HepG2 (cell line): ENCODE data around the gene DCAF12L1. TPM values are rescaled to one million over a fixed set of nuclear protein-coding genes. Genes with fewer than 3 reads are reported as not detected.

ENCODE experiments used
- ATAC-seq: fragments of 200-7000 bp; cut with Tn5 transposase; 3 replicates; pipeline ENCODE4 v1.9.1; 2020; ENCODE audit warnings: mild to moderate bottlenecking, moderate library complexity
- Bru-seq: library from RNA; stranded (reverse); fragments of 400-500 nt; gene quantifications from one replicate; lab custom pipeline; 2021; lab: Mats Ljungman, UMichigan
- BruChase-seq, 2 experiments: library from RNA; stranded (reverse); fragments of 400-500 nt; gene quantifications; one replicate each; lab custom pipeline; 2021; lab: Mats Ljungman, UMichigan
- BruUV-seq: library from RNA; stranded (reverse); fragments of 400-500 nt; replicated peaks from 2 replicates; lab custom pipeline; 2021; lab: Mats Ljungman, UMichigan
- CTCF ChIA-PET: fragments of 300-600 bp; formaldehyde crosslinking; extraction: SDS; loops from one replicate; lab custom pipeline; 2021; ENCODE audit warnings: low total read pairs, inconsistent platforms, low intra/inter-chr PET ratio; lab: Yijun Ruan, JAX
- POLR2A ChIA-PET: fragments of 350-600 bp; sonication (Branson Sonifier 250); formaldehyde crosslinking; loops from one replicate; lab custom pipeline; 2020; ENCODE audit warnings: antibody characterized with exemption, inconsistent platforms; lab: Yijun Ruan, JAX
- DNase-seq: peaks from one replicate; pipeline ENCODE4 v3.0.0-alpha.2; 2015; ENCODE audit warnings: low spot score
- FAIRE-seq: peaks from 3 replicates; lab custom pipeline; 2011; peaks lifted over from hg19 to GRCh38; lab: Jason Lieb, UNC
- H2AFZ ChIP-seq: one replicate; pipeline ENCODE4 v1.6.1; 2011; ENCODE audit warnings: low read length, inconsistent platforms
- H3K27ac ChIP-seq: fragments of 300-600 bp; 3 replicates; pipeline ENCODE4 v1.8.0; 2011; ENCODE audit warnings: mixed run types, mild to moderate bottlenecking, mixed read lengths, low read length, inconsistent platforms; ENCODE audit not compliant: insufficient read depth; ENCODE audit errors: extremely low read length
- H3K27me3 ChIP-seq, 2 experiments: fragments of 200-600 bp in 1 of 2; 2 replicates in 1 of 2; 3 replicates in 1 of 2; pipeline versions ENCODE4 v1.6.0 to v1.8.0; 2011; ENCODE audit warnings: low read length in 2 of 2, mild to moderate bottlenecking in 2 of 2, moderate library complexity in 2 of 2, inconsistent platforms in 1 of 2; ENCODE audit not compliant: insufficient read depth in 2 of 2, control insufficient read depth in 1 of 2
- H3K36me3 ChIP-seq, 2 experiments: fragments of 200-600 bp in 1 of 2; replicated peaks in 1 of 2; 2 replicates in 1 of 2; 3 replicates in 1 of 2; pipeline versions ENCODE4 v1.5.1 to v1.8.0; 2011; ENCODE audit warnings: low read length in 2 of 2, inconsistent platforms in 1 of 2; ENCODE audit not compliant: insufficient read depth in 2 of 2, control insufficient read depth in 1 of 2
- H3K4me1 ChIP-seq: 2 replicates; pipeline ENCODE4 v1.5.1; 2012; ENCODE audit warnings: low read length, inconsistent platforms; ENCODE audit not compliant: insufficient read depth
- H3K4me2 ChIP-seq: 2 replicates; pipeline ENCODE4 v1.6.0; 2011; ENCODE audit warnings: low read depth, low read length, inconsistent platforms
- H3K4me3 ChIP-seq, 3 experiments: fragments of 200-600 bp in 1 of 3; sonication (generic), shearing (Covaris generic) in 1 of 3; replicated peaks in 1 of 3; 2 replicates each; pipeline ENCODE4 v1.5.1; 2011 to 2016; ENCODE audit warnings: low read length in 3 of 3, inconsistent platforms in 2 of 3, low read depth in 2 of 3, mild to moderate bottlenecking in 2 of 3, control low read depth in 1 of 3, mixed read lengths in 1 of 3; ENCODE audit not compliant: insufficient read depth in 1 of 3
- H3K79me2 ChIP-seq: one replicate; pipeline ENCODE4 v1.6.1; 2011; ENCODE audit warnings: low read length, inconsistent platforms; ENCODE audit not compliant: insufficient read depth
- H3K9ac ChIP-seq: 2 replicates; pipeline ENCODE4 v1.6.0; 2011; ENCODE audit warnings: mild to moderate bottlenecking, low read depth, low read length, inconsistent platforms; ENCODE audit not compliant: insufficient read depth
- H3K9me3 ChIP-seq: 2 replicates; pipeline ENCODE4 v1.5.1; 2012; ENCODE audit warnings: mild to moderate bottlenecking, low read length
- H4K20me1 ChIP-seq: 2 replicates; pipeline ENCODE4 v1.6.0; 2011; ENCODE audit warnings: inconsistent platforms, mild to moderate bottlenecking, low read length, moderate library complexity; ENCODE audit not compliant: insufficient read depth
- CCAR2 ChIP-seq: fragments of 200-400 bp; formaldehyde crosslinking; optimal IDR thresholded peaks from 2 replicates; pipeline ENCODE3; 2018; ENCODE audit warnings: low read depth, mild to moderate bottlenecking, low read length, moderate library complexity
- CHD2 ChIP-seq: IDR thresholded peaks from 2 replicates; pipeline ENCODE4 v1.6.1; 2011; ENCODE audit warnings: low read depth, low read length, improper control_type of control experiment
- HNRNPK ChIP-seq: fragments of 200-400 bp; formaldehyde crosslinking; IDR thresholded peaks from 2 replicates; pipeline ENCODE4 v1.6.1; 2018; ENCODE audit warnings: low read length, low read depth, moderate library complexity, mild to moderate bottlenecking; ENCODE audit not compliant: poor library complexity, severe bottlenecking
- KAT8 ChIP-seq: IDR thresholded peaks from 2 replicates; pipeline ENCODE4 v1.6.1; 2016; ENCODE audit warnings: missing genetic modification reagents, missing compliant biosample characterization
- MEF2D ChIP-seq: sonication (generic); formaldehyde crosslinking; IDR thresholded peaks from 2 replicates; pipeline ENCODE4 v1.5.1; 2020; ENCODE audit warnings: mild to moderate bottlenecking, missing genetic modification reagents
- PHF8 ChIP-seq: sonication (generic); formaldehyde crosslinking; IDR thresholded peaks from 2 replicates; pipeline ENCODE4 v1.5.0; 2020; ENCODE audit warnings: missing genetic modification reagents
- PTBP1 ChIP-seq: fragments of 200-400 bp; formaldehyde crosslinking; IDR thresholded peaks from 2 replicates; pipeline ENCODE4 v1.6.1; 2018; ENCODE audit warnings: low read length, low read depth; ENCODE audit not compliant: poor library complexity, severe bottlenecking
- RORA ChIP-seq: sonication (generic); formaldehyde crosslinking; IDR thresholded peaks from 2 replicates; pipeline ENCODE4 v1.5.0; 2020; ENCODE audit warnings: mild to moderate bottlenecking, missing genetic modification reagents, moderate library complexity
- SP2 ChIP-seq: sonication (generic); formaldehyde crosslinking; IDR thresholded peaks from 2 replicates; pipeline ENCODE4 v1.5.1; 2020; ENCODE audit warnings: mild to moderate bottlenecking, missing genetic modification reagents
- TFE3 ChIP-seq: IDR thresholded peaks from 2 replicates; pipeline ENCODE4 v1.6.1; 2016
- TMF1 ChIP-seq: sonication (generic); formaldehyde crosslinking; IDR thresholded peaks from 2 replicates; pipeline ENCODE4 v1.8.1; 2022; ENCODE audit warnings: low read depth, missing genetic modification reagents
- ZNF10 ChIP-seq: sonication (generic); formaldehyde crosslinking; IDR thresholded peaks from 2 replicates; pipeline ENCODE4 v1.4.0; 2020; ENCODE audit warnings: mild to moderate bottlenecking, low read depth, missing genetic modification reagents, borderline replicate concordance
- ZNF431 ChIP-seq: sonication (generic); formaldehyde crosslinking; IDR thresholded peaks from 2 replicates; pipeline ENCODE4 v1.9.0; 2022; ENCODE audit warnings: missing genetic modification reagents, low read depth, mild to moderate bottlenecking, borderline replicate concordance
- ZNF644 ChIP-seq: IDR thresholded peaks from 2 replicates; pipeline ENCODE4 v1.6.1; 2016; ENCODE audit warnings: low read depth
- ZNF766 ChIP-seq: sonication (generic); formaldehyde crosslinking; IDR thresholded peaks from 2 replicates; pipeline ENCODE4 v1.5.0; 2020; ENCODE audit warnings: missing genetic modification reagents, borderline replicate concordance
- WGBS: methylation state at CpG from one replicate; pipeline ENCODE4 v1.1.6; 2017; ENCODE audit warnings: low lambda C conversion rate; 5-methylcytosine and 5-hydroxymethylcytosine counted together
- in situ Hi-C: cut with HindIII; loops from 2 replicates; pipeline ENCODE4 v1.10.0; 2017; ENCODE audit warnings: low pct_unique_long_range_greater_than_20kb; ENCODE audit not compliant: extremely low pct_ligation_motif_present
- intact Hi-C: fragments of 100-400 bp; cut with micrococcal nuclease; formaldehyde crosslinking; loops from one replicate; pipeline ENCODE4 v1.10.0; 2022; ENCODE audit not compliant: unreplicated experiment
- long read RNA-seq, 2 experiments: library from RNA in 1 of 2; library from polyadenylated mRNA in 1 of 2; stranded (forward) in 1 of 2; unstranded in 1 of 2; transcript quantifications; one replicate each; pipeline ENCODE4 v2.0.0, GENCODE V29; 2019 to 2022
- polyA minus RNA-seq, 3 experiments: library from RNA; depleted of rRNA, polyadenylated mRNA; stranded (reverse); fragments of >200 nt; gene quantifications; 2 replicates each; pipeline ENCODE4 v1.2.3, GENCODE V29; 2011; ENCODE audit warnings: low replicate concordance in 1 of 3
- polyA plus RNA-seq, 8 experiments: library from polyadenylated mRNA; depleted of rRNA in 3 of 8; stranded (reverse) in 7 of 8; unstranded in 1 of 8; fragments of >200 nt; fragmentation: Illumina TruSeq in 4 of 8; extraction: Trizol in 4 of 8; gene quantifications; 2 replicates each; pipeline versions ENCODE4 v1.2.1 to v1.2.3, GENCODE V29; 2011 to 2016; ENCODE audit warnings: low read depth in 4 of 8, missing spikeins in 1 of 8, mixed read lengths in 1 of 8; ENCODE audit not compliant: insufficient read depth in 1 of 8
- total RNA-seq, 5 experiments: library from RNA; depleted of rRNA; stranded (reverse); fragments of >200 nt; fragmentation: Illumina TruSeq; extraction: Trizol; gene quantifications; 2 replicates each; pipeline ENCODE4 v1.2.3, GENCODE V29; 2016; ENCODE audit warnings: low read depth in 1 of 5

DCAF12L1 gene
- total RNA-seq (2016; rRNA removed; fragmentation: Illumina TruSeq; extraction: Trizol) (not detected in 2 replicates), polyA plus RNA-seq (2011; rRNA removed) (not detected in 2 replicates), polyA minus RNA-seq (2011; rRNA and poly(A)+ RNA removed; ENCODE audit: low replicate concordance) (not detected in 2 replicates), Bru-seq, nascent RNA (not detected), BruChase-seq, experiment 1, labeled RNA remaining after a 6-hour chase (not detected), BruChase-seq, experiment 2, labeled RNA remaining after a 2-hour chase (not detected)
- total RNA-seq (2016; cell fraction: cytosol; rRNA removed; fragmentation: Illumina TruSeq; extraction: Trizol; ENCODE audit: low read depth), result not detected in 2 replicates
- not detected in 2 replicates for total RNA-seq (2016; cell fraction: insoluble cytoplasmic fraction; rRNA removed; fragmentation: Illumina TruSeq; extraction: Trizol)
- total RNA-seq (2016; cell fraction: membrane; rRNA removed; fragmentation: Illumina TruSeq; extraction: Trizol), result not detected in 2 replicates
- total RNA-seq (2016; cell fraction: nucleus; rRNA removed; fragmentation: Illumina TruSeq; extraction: Trizol), result not detected in 2 replicates
- not detected in 2 replicates for polyA plus RNA-seq (2011; cell fraction: cytosol; rRNA removed)
- not detected in 2 replicates for polyA plus RNA-seq (2011; cell fraction: nucleus; rRNA removed)
- not detected in 2 replicates for polyA plus RNA-seq (2012)
- not detected in 2 replicates for polyA plus RNA-seq (2016; cell fraction: cytosol; fragmentation: Illumina TruSeq; extraction: Trizol; ENCODE audit: low read depth)
- not detected in 2 replicates for polyA plus RNA-seq (2016; cell fraction: insoluble cytoplasmic fraction; fragmentation: Illumina TruSeq; extraction: Trizol; ENCODE audit: low read depth)
- polyA plus RNA-seq (2016; cell fraction: membrane; fragmentation: Illumina TruSeq; extraction: Trizol; ENCODE audit: low read depth), result not detected in 2 replicates
- polyA plus RNA-seq (2016; cell fraction: nucleus; fragmentation: Illumina TruSeq; extraction: Trizol; ENCODE audit: insufficient read depth, low read depth), result not detected in 2 replicates
- polyA minus RNA-seq (2011; cell fraction: cytosol; rRNA and poly(A)+ RNA removed), result not detected in 2 replicates
- not detected in 2 replicates for polyA minus RNA-seq (2011; cell fraction: nucleus; rRNA and poly(A)+ RNA removed)
- long read RNA-seq, experiment 1, result 0 reads
- long read RNA-seq, experiment 2, result 0 reads

- Histone ChIP-seq H3K27ac (no peak within 1 kb of the TSS), H3K36me3 (no peaks in the 10 kb centered on the region), H2AFZ (no peak within 1 kb of the TSS), H3K4me1 (no peaks in the 10 kb centered on the region), H3K79me2 (no peaks in the 10 kb centered on the region), H4K20me1 (no peaks in the 10 kb centered on the region), H3K27me3 (no peaks in the 10 kb centered on the region), H3K4me2 (no peak within 1 kb of the TSS), H3K9me3 (peaks cover 31% of the 10 kb centered on the region), H3K9ac (no peak within 1 kb of the TSS), H3K4me3 (no peak within 1 kb of the TSS)
- POLR2A ChIA-PET, result no interaction called here
- DNase-seq (no peak), FAIRE-seq (no peak), ATAC-seq (no peak)
- intact Hi-C loops (no loop called here), in situ Hi-C loops (no loop called here)
- CTCF ChIA-PET, result no interaction called here
- TF ChIP-seq ZNF644 (CRISPR knock-in tag) (no peak), MEF2D (CRISPR knock-in tag) (no peak), PTBP1 (no peak), CCAR2 (no peak), TFE3 (CRISPR knock-in tag) (no peak), ZNF10 (no peak), ZNF766 (CRISPR knock-in tag) (no peak), RORA (CRISPR knock-in tag) (no peak), CHD2 (no peak), ZNF431 (CRISPR knock-in tag) (no peak), KAT8 (CRISPR knock-in tag) (no peak), HNRNPK (no peak), TMF1 (CRISPR knock-in tag) (no peak), PHF8 (CRISPR knock-in tag) (no peak), SP2 (CRISPR knock-in tag) (no peak)
- no TSS peak for BruUV-seq
- 90% methylated on average over 42 of the region's 83 CpGs for WGBS
These were observed at the start of gene DCAF12L1 for GRCh38 chrX:126552313-126553022. Gene DCAF12L1 (minus strand): TSS chrX:126552814. CDS start chrX:126552608, 206 bp downstream.
